ACHN (cell line): Measurements from ENCODE around the gene DNAJC16.
A peak's percentile ranks its signal among the peaks of the same experiment; 100 is the strongest.

Source experiments
- DNase-seq: peaks from one replicate; pipeline ENCODE4 v3.0.0-alpha.2; 2015
- in situ Hi-C: cut with HindIII; loops from 2 replicates; pipeline ENCODE4 v1.10.0; 2017; ENCODE audit warnings: low sequenced_read_pairs, low pct_ligation_motif_present, low pct_unique_long_range_greater_than_20kb

DNAJC16 gene

DNA sequence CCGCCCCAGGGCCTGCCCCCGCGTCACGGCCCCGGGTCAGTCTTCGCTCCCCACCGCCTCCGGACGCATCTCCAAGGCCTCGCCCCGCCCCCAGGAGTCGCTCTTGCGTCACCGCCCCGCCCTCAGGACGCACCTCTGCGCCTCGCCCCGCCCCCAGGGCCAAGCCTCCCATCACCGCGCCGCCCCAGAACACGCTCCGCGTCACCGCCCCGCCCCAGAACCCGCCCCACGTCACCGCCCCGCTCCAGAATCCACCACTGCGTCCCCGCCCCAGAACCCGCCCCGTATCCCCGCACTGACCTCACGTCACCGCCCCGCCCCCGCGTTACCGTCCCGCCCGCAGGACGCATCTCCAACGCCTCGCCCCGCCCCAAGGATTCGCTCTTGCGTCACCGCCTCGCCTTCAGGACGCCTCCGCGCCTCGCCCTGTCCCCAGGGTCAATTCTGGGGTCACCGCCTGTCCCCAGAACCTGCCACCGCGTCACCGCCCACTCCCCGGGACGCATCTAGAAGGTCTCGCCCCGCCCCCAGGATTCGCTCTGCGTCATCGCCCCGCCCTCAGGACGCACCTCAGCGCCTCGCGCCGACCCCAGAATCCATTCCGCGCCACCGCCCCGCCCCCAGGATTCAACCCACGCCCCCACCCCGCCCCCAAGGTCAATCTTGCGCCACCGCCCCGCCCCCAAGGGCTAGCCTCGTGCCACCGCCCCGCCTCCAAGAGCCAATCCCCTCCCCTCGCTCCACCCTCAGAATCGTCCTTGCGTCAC is 2.2 kb upstream of the DNAJC16 start:
- in situ Hi-C loops: no loop called here
- DNase-seq: peak; percentile 96

DNA sequence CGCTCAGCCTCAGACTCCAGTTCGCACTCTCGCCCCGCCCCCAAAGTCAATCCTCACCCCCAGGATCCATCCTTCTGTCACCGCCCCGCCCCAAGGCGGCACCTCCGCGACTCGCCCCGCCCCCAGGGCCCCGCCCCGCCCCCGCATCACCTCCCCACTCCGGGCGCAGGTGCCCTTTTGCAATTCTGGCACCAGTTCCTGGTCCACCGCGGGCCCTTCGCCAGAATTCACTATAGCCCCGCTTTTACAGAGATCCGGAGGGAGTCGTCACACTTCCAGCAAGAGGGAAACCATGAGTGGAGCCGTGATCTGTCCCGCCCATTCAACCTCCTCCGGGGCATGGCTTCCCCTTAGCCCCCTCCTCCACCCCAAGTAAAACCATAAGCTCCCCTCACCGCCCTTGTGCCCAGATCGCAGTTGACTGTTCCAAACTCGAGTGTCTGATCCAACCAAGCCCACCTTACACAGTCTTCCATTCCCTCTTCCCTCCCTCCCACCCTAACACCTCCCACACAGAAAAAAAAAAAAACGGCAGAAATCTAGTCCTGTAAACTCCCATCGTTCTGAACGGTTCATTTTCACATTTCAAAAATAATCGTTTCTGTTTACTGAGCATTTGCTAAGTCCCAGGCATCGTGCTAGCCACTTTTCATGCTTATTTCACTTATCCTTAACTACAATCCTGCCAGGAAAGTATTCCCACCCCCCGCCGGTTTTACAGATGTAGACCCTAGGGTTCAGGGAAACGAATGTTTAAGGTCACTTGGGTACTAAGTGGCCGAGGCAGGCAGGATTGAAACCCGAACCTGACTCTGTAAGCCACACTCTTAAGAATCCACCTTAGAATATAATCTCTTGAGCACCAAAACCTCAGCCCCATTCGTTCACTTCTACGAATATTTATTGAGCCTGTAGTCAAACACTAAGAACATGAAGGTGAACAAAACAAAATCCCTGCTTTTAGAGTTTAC is 1.3 kb upstream of the DNAJC16 start:
- no peak for DNase-seq
- in situ Hi-C loops: no loop called here

DNA sequence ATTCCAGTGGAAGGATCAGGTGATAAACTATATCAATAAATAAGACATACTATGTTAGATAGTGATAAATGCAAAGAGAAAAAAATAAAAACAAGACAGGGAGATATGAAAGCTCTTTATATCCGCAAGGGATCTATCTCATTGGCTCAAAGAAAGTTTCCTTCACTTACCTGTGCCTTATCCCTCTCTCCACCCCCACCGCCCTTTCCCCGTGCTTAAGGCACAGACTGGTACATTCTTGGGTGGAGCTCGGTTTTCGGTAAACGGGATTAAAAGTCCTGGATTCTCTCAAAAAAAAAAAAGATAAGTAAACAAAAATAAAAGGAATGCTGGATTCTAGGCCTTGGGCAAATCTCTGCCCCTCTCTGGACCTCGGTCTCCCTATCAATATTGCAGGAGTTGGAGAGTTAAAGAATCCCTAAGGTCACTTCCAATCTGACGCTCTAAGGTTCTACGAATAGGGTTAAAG is 593 bp upstream of the DNAJC16 start:
- in situ Hi-C loops: no loop called here
- DNase-seq: no peak

DNA sequence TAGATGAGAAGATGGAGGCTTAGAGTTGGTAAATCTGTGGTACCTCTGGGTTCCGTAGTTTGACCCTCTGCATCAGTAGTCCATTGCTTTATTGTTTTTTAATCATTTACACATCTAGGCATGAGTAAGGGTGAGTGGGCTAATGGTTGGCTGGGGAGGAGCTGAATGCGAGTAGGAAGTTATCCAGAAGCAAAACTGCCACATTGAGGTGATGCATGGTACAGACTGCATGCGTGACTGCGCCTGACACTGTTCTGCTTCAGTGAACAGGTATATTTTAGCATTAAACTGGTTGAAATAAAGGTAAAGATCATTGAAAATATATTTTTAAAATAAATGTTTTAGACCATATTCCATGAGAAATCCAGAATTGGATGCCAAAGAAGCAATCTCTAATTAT is 4.4 kb downstream of the DNAJC16 start:
- in situ Hi-C loops: no loop called here
- DNase-seq: peak; percentile 82

DNA sequence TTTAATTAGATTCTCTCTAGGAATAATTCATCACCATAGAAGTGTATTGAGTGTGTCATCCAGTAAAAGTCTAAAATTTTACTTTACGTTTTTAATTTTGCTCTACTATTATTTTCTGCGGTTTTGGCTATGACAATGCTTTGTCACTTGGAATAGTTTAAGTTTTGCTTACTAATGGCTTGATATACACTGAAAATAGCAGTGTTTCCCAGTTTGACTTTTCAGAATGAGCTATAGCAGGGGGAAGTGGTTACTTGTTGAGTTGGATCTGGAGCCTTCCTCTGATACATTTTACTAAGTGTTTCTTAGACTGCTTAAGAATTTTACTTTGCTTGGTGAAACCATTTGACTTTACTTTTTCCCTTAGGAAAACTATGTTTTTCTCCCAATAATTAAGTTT is 5.0 kb downstream of the DNAJC16 start:
- in situ Hi-C loops: no loop called here
- no peak for DNase-seq

DNA sequence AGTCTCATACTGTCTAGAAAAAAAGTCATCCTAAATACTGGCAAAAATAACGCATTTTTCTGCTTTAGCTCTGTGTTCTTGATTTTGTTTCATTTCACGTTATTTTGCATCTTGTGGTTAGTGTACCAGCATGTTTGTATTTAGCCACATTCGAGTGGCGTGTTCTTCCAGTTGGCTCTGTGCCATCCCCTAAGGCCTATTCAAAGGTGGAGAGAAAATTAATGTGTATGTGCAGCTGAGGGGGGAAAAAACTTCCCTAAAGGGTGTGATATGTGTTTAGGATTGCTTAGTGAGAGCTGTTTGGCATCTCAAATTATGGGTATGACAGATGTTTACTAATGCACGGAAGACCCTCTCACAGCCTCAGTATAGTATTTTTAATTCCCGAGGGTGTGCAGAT is 12.1 kb downstream of the DNAJC16 start:
- no peak for DNase-seq
- in situ Hi-C loops: no loop called here

DNA sequence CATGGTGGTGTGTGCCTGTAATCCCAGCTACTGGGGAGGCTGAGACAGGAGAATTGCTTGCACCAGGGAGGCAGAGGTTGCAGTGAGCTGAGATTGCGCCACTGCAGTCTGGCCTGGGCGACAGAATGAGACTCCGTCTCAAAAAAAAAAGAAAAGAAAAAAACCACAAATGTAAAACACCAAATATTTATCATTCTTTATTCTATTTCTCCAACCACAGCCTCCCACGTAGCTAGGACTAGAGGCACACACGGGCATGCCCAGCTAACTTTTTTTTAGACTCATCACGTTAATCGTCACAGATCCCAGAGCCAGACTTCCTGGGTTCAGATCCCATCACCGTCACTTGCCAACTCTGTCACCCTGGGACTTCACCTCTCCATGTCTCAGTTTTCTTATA is 13.5 kb downstream of the DNAJC16 start:
- in situ Hi-C loops: no loop called here
- DNase-seq: no peak

DNA sequence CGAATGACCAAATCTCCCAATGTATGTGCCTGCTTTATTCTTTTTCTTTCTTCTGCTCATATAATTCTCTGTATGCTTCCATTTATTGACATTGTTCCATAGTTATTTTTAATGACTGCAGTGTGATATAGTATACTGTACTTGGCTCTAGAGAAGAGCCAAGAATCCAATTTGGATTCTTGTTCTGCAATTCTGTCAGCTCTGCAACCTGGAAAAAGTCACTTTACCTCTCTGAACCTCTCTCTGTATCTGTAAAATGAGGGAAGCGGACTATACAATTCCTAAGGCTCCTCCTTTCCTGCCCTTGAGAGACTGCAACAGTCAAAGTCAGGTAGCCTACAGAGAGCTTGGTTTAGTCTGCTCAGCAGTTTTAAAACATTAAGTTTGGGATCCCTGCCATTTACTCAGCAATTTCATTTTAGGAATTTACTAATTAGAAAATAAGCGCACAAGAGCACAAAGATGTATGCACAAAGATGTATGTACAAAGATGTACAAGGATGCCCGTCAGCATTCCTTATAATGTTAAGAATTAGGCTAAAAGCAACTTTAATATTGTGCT is 14.7 kb downstream of the DNAJC16 start:
- in situ Hi-C loops: no loop called here
- DNase-seq: no peak

DNA sequence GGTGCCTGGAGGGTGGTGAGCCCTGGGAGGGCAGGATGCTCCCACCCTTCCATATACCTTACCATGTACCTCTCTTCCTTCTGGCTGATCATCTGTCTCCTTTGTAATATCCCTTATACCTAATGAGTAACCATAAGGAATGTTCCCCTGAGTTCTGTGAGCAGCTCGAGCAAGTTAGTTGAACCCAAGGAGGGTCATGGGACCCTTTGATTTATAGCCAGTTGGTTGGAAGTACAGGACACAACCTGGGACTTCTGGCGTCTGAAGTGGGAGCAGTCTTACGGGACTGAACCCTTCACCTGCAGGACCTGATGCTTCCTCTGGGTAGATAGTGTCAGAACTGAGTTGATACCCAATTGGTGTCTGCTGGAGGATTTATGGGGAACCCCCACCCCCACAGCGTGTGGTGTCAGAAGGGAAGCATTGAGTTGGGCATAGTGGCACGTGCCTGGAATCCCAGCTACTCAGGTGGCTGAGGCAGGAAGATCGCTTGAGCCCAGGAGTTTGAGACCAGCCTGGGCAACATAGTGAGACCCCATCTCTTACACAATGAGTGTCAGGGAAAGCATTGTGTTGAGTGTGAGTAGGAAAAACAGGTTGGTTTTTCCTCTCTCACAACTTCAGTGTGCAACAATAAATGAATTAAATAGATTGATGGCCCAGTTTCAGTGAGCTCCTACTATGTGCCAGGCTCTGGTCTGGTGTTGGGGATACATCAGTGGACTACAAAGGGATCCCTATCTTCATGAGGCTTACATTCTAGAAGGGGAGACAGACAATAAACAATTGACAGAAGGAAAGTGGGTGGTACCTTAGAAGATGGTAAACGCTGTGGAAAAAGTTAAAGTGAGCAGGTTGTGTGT is 16.0 kb downstream of the DNAJC16 start:
- in situ Hi-C loops: no loop called here
- no peak for DNase-seq

DNA sequence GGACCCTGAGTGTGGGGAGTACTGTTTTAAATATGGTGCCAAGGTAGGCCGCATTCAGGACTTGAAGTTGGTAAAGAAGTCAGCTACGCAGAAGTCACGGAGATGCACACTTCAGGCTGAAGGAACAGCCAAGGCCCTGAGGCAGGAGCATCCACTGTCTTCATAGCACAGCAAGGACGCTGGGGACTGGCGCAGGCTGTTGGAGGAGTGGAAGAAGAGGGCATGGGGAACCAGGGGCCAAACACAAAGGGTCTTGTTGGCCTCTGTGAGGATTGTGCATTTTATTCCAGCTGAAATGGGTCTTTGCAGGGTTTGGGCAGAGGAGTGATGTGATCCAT is 16.6 kb downstream of the DNAJC16 start:
- no peak for DNase-seq
- in situ Hi-C loops: no loop called here

DNA sequence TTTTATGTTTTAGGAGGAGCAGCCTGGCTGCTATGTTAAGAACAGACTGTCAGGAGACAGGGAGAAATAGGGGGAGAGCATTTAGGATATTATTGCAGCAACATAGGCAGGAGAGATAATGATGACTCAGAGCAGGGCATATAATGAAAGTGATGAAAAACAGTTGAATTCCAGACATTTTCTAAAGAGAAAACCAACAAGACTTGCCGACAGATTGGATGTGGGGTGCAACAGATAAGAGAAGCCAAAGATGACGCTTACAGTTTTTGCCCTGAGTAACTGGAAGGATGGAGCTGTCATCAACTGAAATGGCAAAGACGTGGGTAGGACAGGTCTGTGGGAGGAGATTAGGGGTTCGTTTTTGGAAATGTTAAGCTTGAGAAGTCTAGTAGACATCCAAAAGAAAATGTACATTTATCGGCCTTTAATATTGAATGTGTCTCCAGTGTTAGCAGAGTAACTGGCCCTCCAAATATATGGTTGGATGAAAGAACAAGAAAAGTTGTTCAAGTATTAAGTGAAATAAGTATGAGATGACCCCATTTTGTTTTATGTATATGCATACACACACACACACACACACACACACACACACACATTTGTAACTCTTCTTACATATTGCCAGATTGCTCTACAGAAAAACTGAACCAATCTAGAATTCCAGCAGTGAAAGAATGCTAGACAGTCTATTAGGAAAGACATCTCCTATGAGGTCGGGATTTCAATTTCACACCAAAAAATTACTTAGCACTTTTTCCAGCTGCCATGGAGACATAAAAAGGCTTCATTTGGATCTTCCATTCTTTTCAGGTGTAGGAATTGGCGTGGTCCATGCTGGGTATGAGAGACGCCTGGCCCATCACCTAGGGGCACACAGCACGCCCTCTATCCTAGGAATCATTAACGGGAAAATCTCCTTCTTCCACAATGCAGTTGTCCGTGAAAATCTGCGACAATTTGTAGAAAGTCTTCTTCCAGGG is 17.2 kb downstream of the DNAJC16 start:
- DNase-seq: no peak
- in situ Hi-C loops: no loop called here

DNA sequence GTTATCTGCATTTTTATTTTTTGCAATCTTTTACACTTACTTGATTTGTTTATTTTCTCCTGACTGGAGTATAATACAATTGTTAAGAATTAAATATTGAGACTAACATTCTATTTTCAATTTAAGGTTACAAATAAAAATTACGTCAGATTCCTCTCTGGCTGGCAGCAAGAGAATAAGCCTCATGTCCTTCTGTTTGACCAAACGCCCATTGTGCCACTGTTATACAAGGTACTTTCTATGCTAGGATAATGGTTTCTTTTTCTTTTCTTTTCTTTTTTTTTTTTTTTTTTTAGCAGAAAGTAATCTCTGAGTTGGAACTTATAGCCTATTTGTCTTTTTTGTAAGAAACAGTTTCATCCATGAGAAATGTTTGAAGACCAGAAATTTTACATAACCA is 20.0 kb downstream of the DNAJC16 start:
- DNase-seq: no peak
- in situ Hi-C loops: no loop called here

DNA sequence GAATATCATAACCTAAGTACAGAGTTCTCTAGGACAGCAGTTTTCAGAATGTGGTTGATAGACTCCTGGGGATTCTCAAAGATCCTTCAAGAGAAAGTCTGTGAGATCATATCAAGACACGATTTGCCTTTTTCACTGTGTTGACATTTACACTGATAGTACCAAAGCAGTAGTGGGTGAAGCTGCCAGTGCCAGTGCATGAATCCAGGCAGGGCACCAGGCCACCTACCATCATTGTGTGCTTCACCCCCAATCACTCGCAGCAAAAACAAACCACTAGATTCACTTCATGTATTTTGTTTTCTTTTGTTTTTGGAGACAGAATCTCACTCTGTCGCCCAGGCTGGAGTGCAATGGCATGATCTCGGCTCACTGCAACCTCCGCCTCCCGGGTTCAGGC is 23.9 kb downstream of the DNAJC16 start:
- in situ Hi-C loops: no loop called here
- no peak for DNase-seq

DNA sequence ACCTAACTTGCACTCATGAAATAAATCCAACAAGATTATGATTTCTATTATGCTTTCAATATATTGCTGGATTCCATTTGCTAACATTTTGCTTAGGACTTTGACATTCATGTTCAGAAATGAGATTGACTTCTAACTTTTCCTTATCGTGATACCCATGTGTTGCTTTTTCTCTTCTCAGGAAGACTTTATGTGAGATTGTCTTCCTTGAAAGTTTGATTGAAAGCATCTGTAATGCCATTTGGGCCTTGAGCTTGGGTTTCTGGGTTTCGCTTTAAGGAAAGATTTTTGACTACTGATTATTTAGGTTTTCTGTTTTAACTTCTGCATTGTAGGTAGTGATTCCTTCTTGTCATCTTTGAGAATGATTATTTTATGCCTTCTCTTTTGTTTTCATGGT is 30.4 kb downstream of the DNAJC16 start:
- DNase-seq: no peak
- in situ Hi-C loops: no loop called here

DNA sequence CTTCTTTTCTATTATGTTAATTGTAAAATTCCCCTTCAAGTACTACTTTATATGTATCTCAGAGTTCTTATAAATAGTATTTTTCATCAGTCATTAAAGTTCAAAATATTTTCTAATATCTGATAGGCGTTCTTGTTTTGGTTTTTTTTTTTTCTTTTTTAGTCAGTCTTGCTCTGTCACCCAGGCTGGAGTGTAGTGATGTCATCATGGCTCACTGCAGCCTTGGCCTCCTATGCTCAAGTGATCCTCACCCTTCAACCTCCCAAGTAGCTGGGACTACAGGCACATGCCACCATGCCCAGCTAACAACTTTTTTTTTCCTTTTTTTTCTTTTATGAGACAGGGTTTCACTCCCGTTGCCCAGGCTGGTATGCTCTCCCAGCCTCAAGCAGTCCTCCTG is 30.9 kb downstream of the DNAJC16 start:
- in situ Hi-C loops: no loop called here
- DNase-seq: no peak

DNA sequence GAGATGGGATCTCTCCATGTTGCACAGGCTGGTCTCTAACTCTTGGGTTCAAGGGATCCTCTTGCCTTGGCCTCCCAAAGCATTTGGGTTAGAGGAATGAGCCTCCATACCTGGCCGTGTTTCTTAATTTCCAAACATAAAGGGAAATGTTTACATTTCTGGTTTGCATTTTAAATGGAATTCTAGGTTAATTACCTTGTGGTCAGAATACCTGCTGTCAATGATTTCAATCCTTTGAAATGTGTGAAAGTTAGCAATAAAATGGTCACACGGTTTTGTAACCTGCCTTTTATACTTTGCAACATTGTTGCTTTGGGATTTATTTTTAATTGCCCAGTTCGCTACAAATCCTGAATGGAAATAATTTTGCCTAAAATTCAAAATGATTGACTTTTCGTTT is 31.9 kb downstream of the DNAJC16 start:
- no peak for DNase-seq
- in situ Hi-C loops: no loop called here

DNA sequence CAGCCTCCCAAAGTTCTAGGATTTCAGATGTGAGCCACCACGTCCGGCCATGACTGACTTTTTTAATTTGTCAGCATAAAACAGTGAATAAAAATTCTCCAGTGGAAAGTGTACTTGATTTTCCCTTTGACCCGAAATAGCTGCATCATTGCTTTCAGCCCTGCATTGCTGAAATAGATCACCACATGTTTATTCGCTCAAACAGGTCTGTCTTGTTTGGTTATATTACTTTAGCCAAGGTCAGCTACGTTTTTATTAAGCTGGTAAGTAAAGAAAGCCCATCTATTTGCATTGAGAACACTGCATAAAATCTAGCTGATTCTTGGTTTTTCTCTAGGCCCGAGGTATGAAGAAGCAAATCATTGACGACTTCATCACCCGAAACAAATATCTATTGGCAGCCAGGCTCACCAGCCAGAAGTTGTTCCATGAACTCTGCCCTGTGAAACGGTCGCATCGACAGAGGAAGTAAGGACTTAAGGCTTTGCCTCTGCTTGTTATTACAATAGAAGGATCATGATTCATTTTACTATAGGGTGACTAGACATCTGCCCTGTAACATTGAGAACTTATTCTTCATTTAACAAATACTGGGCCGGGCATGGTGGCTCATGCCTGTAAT is 32.7 kb downstream of the DNAJC16 start:
- in situ Hi-C loops: no loop called here
- DNase-seq: no peak
